Calu3 (cell line): ENCODE results near the gene RER1. TPM values are rescaled to one million over a fixed set of nuclear protein-coding genes. Genes with fewer than 3 reads are reported as not detected.

Experiments
- BruUV-seq: library from RNA; stranded (reverse); fragments of 400-500 nt; replicated peaks from 2 replicates; lab custom pipeline; 2021; lab: Mats Ljungman, UMichigan
- CTCF ChIA-PET: fragments of 300-600 bp; sonication (Branson Sonifier 250); formaldehyde crosslinking; loops from one replicate; lab custom pipeline; 2022; ENCODE audit warnings: antibody characterized with exemption; lab: Charles Lee
- DNase-seq: peaks from one replicate; pipeline ENCODE4 v3.0.0; 2022
- H3K27ac Mint-ChIP-seq: one replicate; pipeline ENCODE4 v1.8.0; 2022; ENCODE audit warnings: mixed read lengths; ENCODE audit not compliant: unreplicated experiment
- H3K27me3 Mint-ChIP-seq: one replicate; pipeline ENCODE4 v1.8.0; 2022; ENCODE audit warnings: mixed read lengths; ENCODE audit not compliant: unreplicated experiment
- H3K36me3 Mint-ChIP-seq: one replicate; pipeline ENCODE4 v1.8.0; 2022; ENCODE audit warnings: mild to moderate bottlenecking, moderate library complexity, mixed read lengths; ENCODE audit not compliant: insufficient read depth, unreplicated experiment
- H3K4me1 Mint-ChIP-seq: one replicate; pipeline ENCODE4 v1.8.0; 2022; ENCODE audit warnings: mild to moderate bottlenecking, low read depth, mixed read lengths; ENCODE audit not compliant: unreplicated experiment
- H3K4me3 Mint-ChIP-seq: one replicate; pipeline ENCODE4 v1.8.0; 2022; ENCODE audit warnings: mild to moderate bottlenecking, low read depth, moderate library complexity, mixed read lengths; ENCODE audit not compliant: unreplicated experiment
- H3K9me3 Mint-ChIP-seq: one replicate; pipeline ENCODE4 v1.8.0; 2022; ENCODE audit warnings: low read depth, mixed read lengths; ENCODE audit not compliant: unreplicated experiment
- CTCF ChIP-seq: fragments of 200-600 bp; IDR thresholded peaks from one replicate; pipeline ENCODE4 v1.8.0; 2022; ENCODE audit warnings: antibody characterized with exemption; ENCODE audit not compliant: unreplicated experiment
- intact Hi-C: fragments of 100-400 bp; cut with micrococcal nuclease; formaldehyde crosslinking; loops from one replicate; pipeline ENCODE4 v1.10.0; 2022; ENCODE audit not compliant: unreplicated experiment
- total RNA-seq: library from RNA; stranded (reverse); gene quantifications from 2 replicates; pipeline ENCODE4 v1.2.3, GENCODE V29; 2022

The RER1 gene
- total RNA-seq, 1 experiment from 2014 or later = 118 TPM

DNA sequence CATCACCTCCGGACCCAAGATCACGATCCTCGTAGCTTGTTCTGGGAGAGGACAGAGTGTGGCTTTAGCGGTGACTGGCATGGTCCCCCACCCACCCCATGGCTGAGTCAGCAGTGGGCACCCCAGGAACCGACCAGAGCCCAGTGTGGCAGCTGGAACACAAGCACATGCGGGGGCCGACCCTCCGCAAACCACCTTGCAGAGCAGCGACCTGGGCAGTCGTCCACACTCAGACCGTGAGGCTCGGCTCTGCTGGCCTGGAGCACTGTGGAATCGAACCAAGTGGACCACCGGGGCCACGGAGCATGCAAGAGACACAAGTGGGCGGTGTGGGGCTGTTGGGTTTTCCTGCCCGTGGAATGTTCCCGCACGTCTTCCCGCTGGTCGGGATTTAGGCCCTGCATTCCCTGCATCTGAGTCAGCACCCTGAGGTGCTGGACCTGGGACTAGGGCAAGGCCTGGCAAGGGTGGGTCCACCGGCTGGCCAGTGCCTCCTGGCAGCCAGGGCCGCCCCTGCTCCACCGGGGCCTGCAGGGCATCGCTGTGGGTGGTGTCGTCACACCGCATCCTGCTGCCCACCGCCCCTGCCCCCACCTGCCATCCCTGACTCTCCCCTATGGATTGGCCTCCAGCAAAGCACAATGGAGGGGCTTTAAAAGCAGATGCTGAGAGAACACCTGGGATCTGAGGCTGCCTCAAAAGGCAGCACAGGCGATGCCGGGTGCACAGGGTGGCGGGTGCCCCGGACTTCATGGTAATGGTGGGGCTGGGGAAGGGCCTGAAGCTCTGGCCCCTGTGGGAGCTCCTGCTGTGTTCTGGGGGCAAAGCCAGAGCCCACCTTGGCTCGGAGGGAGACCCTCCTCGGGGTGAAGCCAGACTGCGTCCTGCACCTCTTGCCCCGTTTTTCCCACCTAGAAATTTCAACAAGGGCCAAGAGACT, 18.8 kb upstream of the RER1 start:
- H3K36me3 Mint-ChIP-seq = peaks cover 11% of the 10 kb centered on the region
- intact Hi-C loops = no loop called here

DNA sequence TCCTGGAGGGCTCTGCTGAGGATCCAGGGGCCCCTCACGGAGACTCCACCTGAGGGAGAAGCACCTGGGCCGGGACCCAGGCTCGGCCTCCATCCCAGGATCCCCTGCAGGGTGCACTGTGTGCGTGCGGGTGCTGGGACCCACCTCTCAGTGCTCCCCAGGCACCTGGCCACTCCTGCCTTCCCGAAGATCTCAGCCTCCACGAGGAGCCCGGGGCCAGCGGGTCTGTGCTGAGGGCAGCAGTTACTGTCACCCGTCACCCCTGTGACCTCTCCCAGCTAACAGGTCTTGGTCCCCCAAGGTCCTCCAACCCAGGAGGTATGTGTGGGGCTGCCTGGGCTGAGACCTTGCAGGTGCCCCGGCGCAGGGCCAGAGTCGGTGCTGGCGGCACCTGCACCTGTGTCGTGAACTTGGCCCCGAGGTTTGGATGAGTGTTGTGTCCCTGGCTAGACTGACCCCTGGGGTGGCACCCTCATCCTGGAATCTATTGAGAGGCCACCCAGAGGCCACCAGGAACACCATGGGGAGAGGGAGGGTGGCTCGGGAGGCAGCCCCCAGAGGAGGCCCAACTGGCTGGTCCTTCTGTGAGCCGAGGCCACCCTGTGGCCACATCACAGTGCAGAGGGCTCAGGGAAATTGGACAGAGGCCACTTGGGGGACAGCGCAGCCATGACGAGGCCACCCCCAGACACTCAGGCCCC, 17.9 kb upstream of the RER1 start:
- Mint-ChIP-seq H3K27ac (no peak overlapping the region), H3K9me3 (no peaks in the 10 kb centered on the region), H3K36me3 (peaks cover 11% of the 10 kb centered on the region), H3K4me3 (no peak overlapping the region), H3K27me3 (no peaks in the 10 kb centered on the region), H3K4me1 (no peaks in the 10 kb centered on the region)
- intact Hi-C loops = no loop called here
- CTCF ChIA-PET = no interaction called here
- no peak for DNase-seq
- no TSS peak for BruUV-seq
- TF ChIP-seq CTCF = no peak

More for the DNA sequence above, 18.8 kb upstream of the RER1 start:
- Mint-ChIP-seq H3K27me3 (no peaks in the 10 kb centered on the region), H3K9me3 (no peaks in the 10 kb centered on the region), H3K27ac (no peak overlapping the region), H3K4me3 (no peak overlapping the region), H3K4me1 (no peaks in the 10 kb centered on the region)
- TF ChIP-seq CTCF = no peak
- CTCF ChIA-PET = no interaction called here
- BruUV-seq = no TSS peak
- DNase-seq = no peak

- no peaks in the 10 kb centered on the region for H3K27me3 Mint-ChIP-seq
- no peak overlapping the region for H3K27ac Mint-ChIP-seq
- peaks cover 15% of the 10 kb centered on the region for H3K36me3 Mint-ChIP-seq
- no peaks in the 10 kb centered on the region for H3K9me3 Mint-ChIP-seq
- DNase-seq = no peak
- no peak for TF ChIP-seq CTCF
- no TSS peak for BruUV-seq
- no peaks in the 10 kb centered on the region for H3K4me1 Mint-ChIP-seq
- intact Hi-C loops = no loop called here
- H3K4me3 Mint-ChIP-seq = no peak overlapping the region
- CTCF ChIA-PET = no interaction called here
Measured at GRCh38 chr1:2374252-2375155, 17.1 kb upstream of the RER1 start.
